Vagina (tissue), 2 donors: Measurements from ENCODE around the gene BCAS3.

ENCODE experiments used
- POLR2A ChIP-seq, 2 donors: fragments of 450-650 bp; IDR thresholded peaks; one replicate each; pipeline ENCODE4 v1.6.1; 2017; ENCODE audit warnings: antibody characterized with exemption in 2 of 2, mild to moderate bottlenecking in 2 of 2, moderate library complexity in 2 of 2
- TF ChIP-seq, protein P1 (sequence below), 3 experiments: fragments of 450-650 bp in 2 of 3; fragments of 200-600 bp in 1 of 3; sonication (generic) in 1 of 3; IDR thresholded peaks; one replicate each; pipeline ENCODE4 v1.5.1; 2017 to 2019; ENCODE audit warnings: antibody characterized with exemption in 3 of 3, mild to moderate bottlenecking in 2 of 3, moderate library complexity in 2 of 3

GRCh38 chr17:61380836-61381525, 703.3 kb downstream of the BCAS3 start:
- TF ChIP-seq, protein P1, sequence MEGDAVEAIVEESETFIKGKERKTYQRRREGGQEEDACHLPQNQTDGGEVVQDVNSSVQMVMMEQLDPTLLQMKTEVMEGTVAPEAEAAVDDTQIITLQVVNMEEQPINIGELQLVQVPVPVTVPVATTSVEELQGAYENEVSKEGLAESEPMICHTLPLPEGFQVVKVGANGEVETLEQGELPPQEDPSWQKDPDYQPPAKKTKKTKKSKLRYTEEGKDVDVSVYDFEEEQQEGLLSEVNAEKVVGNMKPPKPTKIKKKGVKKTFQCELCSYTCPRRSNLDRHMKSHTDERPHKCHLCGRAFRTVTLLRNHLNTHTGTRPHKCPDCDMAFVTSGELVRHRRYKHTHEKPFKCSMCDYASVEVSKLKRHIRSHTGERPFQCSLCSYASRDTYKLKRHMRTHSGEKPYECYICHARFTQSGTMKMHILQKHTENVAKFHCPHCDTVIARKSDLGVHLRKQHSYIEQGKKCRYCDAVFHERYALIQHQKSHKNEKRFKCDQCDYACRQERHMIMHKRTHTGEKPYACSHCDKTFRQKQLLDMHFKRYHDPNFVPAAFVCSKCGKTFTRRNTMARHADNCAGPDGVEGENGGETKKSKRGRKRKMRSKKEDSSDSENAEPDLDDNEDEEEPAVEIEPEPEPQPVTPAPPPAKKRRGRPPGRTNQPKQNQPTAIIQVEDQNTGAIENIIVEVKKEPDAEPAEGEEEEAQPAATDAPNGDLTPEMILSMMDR (IDR thresholded peaks at IDR 0.05): no peak
- no peak for TF ChIP-seq POLR2A (IDR thresholded peaks at IDR 0.05)
